Loucy (cell line): Measurements from ENCODE around the gene CEP72.

ENCODE experiments used
- H2AFZ ChIP-seq: fragments of 200-600 bp; sonication (generic); 2 replicates; pipeline ENCODE4 v1.6.0; 2016; ENCODE audit warnings: antibody characterized with exemption, mild to moderate bottlenecking, low read length, moderate library complexity
- H3F3A ChIP-seq: fragments of 200-600 bp; 2 replicates; pipeline ENCODE4 v1.6.0; 2016; ENCODE audit warnings: antibody characterized with exemption, low read depth, mild to moderate bottlenecking
- H3K27me3 ChIP-seq: fragments of 200-600 bp; sonication (generic); 2 replicates; pipeline ENCODE4 v1.6.1; 2014; ENCODE audit warnings: low read length, mild to moderate bottlenecking; ENCODE audit not compliant: insufficient read depth, poor library complexity, severe bottlenecking
- H3K36me3 ChIP-seq: fragments of 200-600 bp; sonication (generic); 2 replicates; pipeline ENCODE4 v1.6.1; 2016; ENCODE audit warnings: low read length; ENCODE audit not compliant: insufficient read depth
- H3K4me1 ChIP-seq: fragments of 200-600 bp; sonication (generic); 2 replicates; pipeline ENCODE4 v1.5.1; 2014; ENCODE audit warnings: low read length, mild to moderate bottlenecking; ENCODE audit not compliant: insufficient read depth, poor library complexity, severe bottlenecking
- H3K4me2 ChIP-seq: fragments of 200-600 bp; sonication (generic); 2 replicates; pipeline ENCODE4 v1.6.0; 2014; ENCODE audit warnings: antibody characterized with exemption, low read length, low read depth, mild to moderate bottlenecking; ENCODE audit not compliant: poor library complexity, severe bottlenecking
- H3K4me3 ChIP-seq: fragments of 200-600 bp; sonication (generic); 2 replicates; pipeline ENCODE4 v1.5.1; 2014; ENCODE audit warnings: low read length, mild to moderate bottlenecking, mixed read lengths; ENCODE audit not compliant: poor library complexity, severe bottlenecking
- H3K79me2 ChIP-seq: fragments of 200-600 bp; sonication (generic); 2 replicates; pipeline ENCODE4 v1.6.1; 2014; ENCODE audit warnings: low read length; ENCODE audit not compliant: insufficient read depth
- H3K9ac ChIP-seq: fragments of 200-600 bp; sonication (generic); 2 replicates; pipeline ENCODE4 v1.6.0; 2014; ENCODE audit warnings: mild to moderate bottlenecking, low read depth, low read length, moderate library complexity; ENCODE audit not compliant: poor library complexity, severe bottlenecking
- H3K9me2 ChIP-seq: fragments of 200-600 bp; sonication (generic); replicated peaks from 2 replicates; pipeline ENCODE4 v1.6.1; 2016; ENCODE audit warnings: low read depth, low read length, mixed read lengths
- H3K9me3 ChIP-seq: fragments of 200-600 bp; sonication (generic); 2 replicates; pipeline ENCODE4 v1.6.1; 2014; ENCODE audit warnings: mild to moderate bottlenecking, antibody characterized with exemption, low read length, low read depth; ENCODE audit not compliant: insufficient read depth
- H4K20me1 ChIP-seq: fragments of 200-600 bp; sonication (generic); 2 replicates; pipeline ENCODE4 v1.6.0; 2014; ENCODE audit warnings: antibody characterized with exemption, low read length, mild to moderate bottlenecking; ENCODE audit not compliant: insufficient read depth, poor library complexity, severe bottlenecking
- CTCF ChIP-seq: fragments of 200-600 bp; sonication (generic); conservative IDR thresholded peaks from 2 replicates; pipeline ENCODE4 v1.5.1; 2014; ENCODE audit warnings: mild to moderate bottlenecking, antibody characterized with exemption, low read length
- EZH2phosphoT487 ChIP-seq: fragments of 200-600 bp; IDR thresholded peaks from 2 replicates; pipeline ENCODE4 v1.6.1; 2018; ENCODE audit warnings: antibody characterized with exemption, mild to moderate bottlenecking, moderate library complexity, borderline replicate concordance

The CEP72 gene

GRCh38 chr5:624951-625230 is 12.8 kb downstream of the CEP72 start:
- H4K20me1 ChIP-seq = no peaks in the 10 kb centered on the region
- TF ChIP-seq CTCF (no peak), EZH2phosphoT487 (no peak)
- peaks cover 55% of the 10 kb centered on the region for H3K36me3 ChIP-seq
- H3K9ac ChIP-seq = no peak overlapping the region
- H3K4me2 ChIP-seq = no peak overlapping the region
- H3F3A ChIP-seq = no peaks in the 10 kb centered on the region
- no peak overlapping the region for H2AFZ ChIP-seq
- no peaks in the 10 kb centered on the region for H3K27me3 ChIP-seq
- H3K9me3 ChIP-seq = no peaks in the 10 kb centered on the region
- H3K79me2 ChIP-seq = no peaks in the 10 kb centered on the region
- H3K9me2 ChIP-seq = no peaks in the 10 kb centered on the region
- H3K4me3 ChIP-seq = no peak overlapping the region
- no peaks in the 10 kb centered on the region for H3K4me1 ChIP-seq

- H3K36me3 ChIP-seq = peaks cover 49% of the 10 kb centered on the region; the same call in 1 of the 2 replicates
Measured at GRCh38 chr5:625516-625915, 13.4 kb downstream of the CEP72 start.

DNA sequence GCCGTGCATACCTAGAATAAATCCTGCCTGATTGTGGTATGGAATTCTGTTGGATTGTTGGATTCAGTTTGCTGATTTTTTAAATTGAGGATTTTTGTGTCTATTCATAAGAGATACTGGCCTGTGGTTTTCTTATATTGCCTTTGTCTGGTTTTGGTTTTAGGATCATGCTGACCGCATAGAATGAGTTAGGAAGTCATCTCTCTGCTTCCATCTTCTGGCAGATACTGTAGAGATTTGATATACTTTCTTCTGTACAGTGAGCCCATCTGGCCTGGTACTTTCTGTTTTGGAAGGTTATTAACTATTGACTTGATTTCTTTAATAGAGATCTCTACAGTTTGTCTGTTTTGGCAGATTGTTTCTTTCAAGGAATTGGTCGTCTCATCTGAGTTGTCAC is 14.7 kb downstream of the CEP72 start:
- no peaks in the 10 kb centered on the region for H3K9me2 ChIP-seq
- H3K9me3 ChIP-seq = no peaks in the 10 kb centered on the region
- no peaks in the 10 kb centered on the region for H3K79me2 ChIP-seq
- no peak overlapping the region for H3K9ac ChIP-seq
- H3K36me3 ChIP-seq = peaks cover 36% of the 10 kb centered on the region; the same call in 1 of the 2 replicates
- no peaks in the 10 kb centered on the region for H3F3A ChIP-seq
- H4K20me1 ChIP-seq = no peaks in the 10 kb centered on the region
- TF ChIP-seq EZH2phosphoT487 (no peak), CTCF (no peak; the same call in 1 of the 2 replicates)
- H3K4me3 ChIP-seq = no peak overlapping the region
- H2AFZ ChIP-seq = no peak overlapping the region
- no peak overlapping the region for H3K4me2 ChIP-seq
- H3K4me1 ChIP-seq = no peaks in the 10 kb centered on the region
- no peaks in the 10 kb centered on the region for H3K27me3 ChIP-seq

More at GRCh38 chr5:625516-625915, 13.4 kb downstream of the CEP72 start:
- no peaks in the 10 kb centered on the region for H3K27me3 ChIP-seq
- H4K20me1 ChIP-seq = no peaks in the 10 kb centered on the region
- no peaks in the 10 kb centered on the region for H3K9me3 ChIP-seq
- TF ChIP-seq CTCF (no peak), EZH2phosphoT487 (no peak)
- no peaks in the 10 kb centered on the region for H3K79me2 ChIP-seq
- no peak overlapping the region for H3K9ac ChIP-seq
- no peak overlapping the region for H3K4me3 ChIP-seq
- H2AFZ ChIP-seq = no peak overlapping the region
- H3K9me2 ChIP-seq = no peaks in the 10 kb centered on the region
- no peaks in the 10 kb centered on the region for H3K4me1 ChIP-seq
- H3F3A ChIP-seq = no peaks in the 10 kb centered on the region
- H3K4me2 ChIP-seq = no peak overlapping the region
